Skin of body (tissue), 2 donors: ENCODE measurements around the gene PJVK. TPM values are rescaled to one million over a fixed set of nuclear protein-coding genes. Genes with fewer than 3 reads are reported as not detected.
"Not testable (repeated sequence)": the region's sequence is repeated elsewhere in the genome, so short reads cannot be mapped to it uniquely, and the experiment has no call there.

ENCODE experiments used
- DNase-seq: peaks from one replicate; lab custom pipeline; 2025; lab: John Stamatoyannopoulos, UW
- total RNA-seq: library from RNA; depleted of rRNA; stranded (reverse); fragments of >200 nt; gene quantifications from one replicate; pipeline ENCODE4 v1.2.3, GENCODE V29; 2014

Gene PJVK
- total RNA-seq, 1 donor from 2014 or later = 5.9 TPM

GRCh38 chr2:178429336-178429735 is 21.8 kb upstream of the PJVK start:
- no peak for DNase-seq

DNA sequence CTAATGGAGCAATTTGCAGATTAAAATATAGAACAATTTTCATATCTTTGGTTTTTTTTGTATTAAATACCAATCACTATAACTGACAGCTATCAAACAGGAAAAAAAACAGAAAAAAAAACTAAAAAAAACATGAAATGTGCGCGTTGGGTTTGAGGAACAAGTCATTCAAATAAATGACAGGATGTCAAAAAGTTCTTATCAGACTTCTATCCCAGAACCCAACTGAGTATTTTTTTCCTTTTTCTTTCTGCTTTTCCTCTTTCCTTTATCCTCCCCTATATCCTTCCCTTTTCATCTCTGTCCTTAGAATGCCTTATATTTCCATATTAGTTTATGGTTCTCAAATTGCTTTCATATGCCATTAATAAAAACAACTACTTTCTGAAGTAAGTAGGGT is 14.5 kb upstream of the PJVK start:
- no peak for DNase-seq

DNA sequence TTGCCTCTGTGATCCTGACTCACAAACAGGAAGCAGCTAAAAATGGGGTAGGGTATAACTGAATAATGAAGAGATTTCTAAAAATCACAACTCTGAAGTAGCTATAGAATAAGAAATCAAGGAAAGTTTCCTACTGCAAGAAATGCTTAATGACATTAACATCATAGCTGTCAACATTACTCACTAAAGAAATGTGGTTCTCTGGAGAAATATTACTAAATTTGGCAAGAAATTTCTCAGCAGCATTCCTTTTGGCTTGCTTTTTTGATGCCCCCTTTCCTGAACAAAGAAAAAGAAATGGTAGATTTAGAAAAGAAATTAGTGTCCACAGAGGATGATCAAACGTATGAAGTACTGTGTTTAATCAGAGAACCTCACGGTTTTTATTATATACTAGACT is 9.8 kb upstream of the PJVK start:
- DNase-seq = no peak

DNA sequence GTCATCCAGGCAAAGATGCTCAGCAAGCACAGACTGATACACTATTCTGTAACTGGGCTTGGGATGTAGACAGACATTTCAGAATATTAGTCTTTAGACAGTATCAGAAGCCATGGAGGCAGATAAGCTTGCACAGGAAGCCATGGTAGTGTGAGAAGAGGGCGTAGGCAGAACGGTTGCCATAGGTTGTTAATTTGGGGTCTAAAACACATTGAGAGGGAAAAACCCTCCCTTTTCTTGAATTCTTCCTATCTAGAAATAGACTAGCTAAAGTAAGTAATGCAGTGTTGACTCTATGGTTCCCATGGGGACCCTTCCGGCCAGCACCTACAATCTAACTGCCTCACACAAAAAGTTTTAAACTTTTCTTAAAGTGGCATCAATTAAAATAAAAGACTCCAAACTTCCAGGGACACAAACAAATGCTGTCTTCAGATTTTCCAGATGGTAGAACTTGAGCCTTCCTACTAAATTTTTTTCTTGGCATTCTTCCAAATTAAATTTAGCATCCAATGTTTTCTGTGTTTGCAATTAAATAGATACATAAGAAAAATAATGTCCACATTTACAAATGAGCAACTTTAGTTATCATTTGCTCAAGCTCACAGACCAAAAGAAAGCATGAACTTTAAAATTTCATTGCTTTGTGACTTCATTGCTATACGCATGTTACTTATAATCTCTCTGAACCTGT is 2.1 kb upstream of the PJVK start:
- peak; percentile 15 for DNase-seq

DNA sequence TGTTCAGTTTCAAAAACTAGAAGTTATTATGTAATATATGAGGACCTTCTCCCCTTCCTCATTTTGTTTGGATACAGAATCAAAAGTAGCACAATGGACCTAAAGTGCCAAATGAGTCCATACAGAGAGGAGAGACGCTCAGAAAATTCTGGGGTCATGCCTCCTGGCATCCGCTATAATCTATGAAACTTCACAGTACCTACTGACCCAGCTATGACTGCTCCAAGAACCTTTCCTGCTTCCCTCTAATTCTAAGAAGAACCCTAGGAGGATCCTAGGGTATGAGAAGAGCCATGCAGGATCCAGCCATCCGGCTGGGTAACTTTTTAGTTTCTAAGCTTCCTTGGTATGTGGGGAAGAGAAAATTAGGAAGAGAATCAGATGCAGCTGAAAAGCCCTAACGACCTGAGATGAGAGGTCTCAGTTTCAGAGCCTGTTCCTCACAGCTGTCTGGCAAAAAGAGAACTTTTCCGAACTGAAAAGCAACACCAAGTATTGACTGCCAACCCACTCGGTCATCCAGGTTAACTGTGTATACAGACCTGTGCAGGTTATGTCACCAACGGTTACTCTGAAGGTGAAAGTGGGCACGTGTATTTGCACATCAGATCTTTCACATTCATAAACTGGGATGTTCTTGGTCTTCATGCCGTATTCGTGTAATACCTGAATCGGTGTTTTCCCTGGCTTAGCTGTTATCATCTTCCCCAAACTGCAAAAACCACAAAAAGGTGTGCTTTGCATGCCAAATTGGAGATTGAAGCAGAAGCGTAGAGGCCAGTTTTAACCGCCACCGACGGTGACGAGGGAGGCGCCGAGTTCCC is 1.3 kb upstream of the PJVK start:
- DNase-seq = no peak

GRCh38 chr2:178450524-178450773 is 729 bp upstream of the PJVK start:
- no peak for DNase-seq

GRCh38 chr2:178452334-178452733 is 1.2 kb downstream of the PJVK start:
- no peak for DNase-seq

DNA sequence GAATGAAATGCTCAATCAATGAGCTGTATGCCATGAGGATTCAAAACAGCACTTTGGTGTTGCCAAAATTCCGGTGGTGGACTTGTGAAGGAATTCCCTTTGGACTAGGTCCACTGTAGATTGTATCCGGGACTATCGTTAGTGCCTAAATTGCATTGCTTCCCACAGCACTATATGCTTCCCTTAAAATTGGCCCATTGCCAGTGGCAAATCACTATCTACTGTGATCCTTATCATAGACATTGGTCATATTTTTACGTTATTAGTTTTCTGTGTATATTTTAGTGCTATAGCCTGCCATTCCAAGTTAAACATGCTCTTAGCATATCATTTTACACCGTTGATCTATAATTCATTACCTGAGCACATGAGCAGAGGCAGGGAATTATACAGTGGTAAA is 1.7 kb downstream of the PJVK start:
- DNase-seq = no peak

DNA sequence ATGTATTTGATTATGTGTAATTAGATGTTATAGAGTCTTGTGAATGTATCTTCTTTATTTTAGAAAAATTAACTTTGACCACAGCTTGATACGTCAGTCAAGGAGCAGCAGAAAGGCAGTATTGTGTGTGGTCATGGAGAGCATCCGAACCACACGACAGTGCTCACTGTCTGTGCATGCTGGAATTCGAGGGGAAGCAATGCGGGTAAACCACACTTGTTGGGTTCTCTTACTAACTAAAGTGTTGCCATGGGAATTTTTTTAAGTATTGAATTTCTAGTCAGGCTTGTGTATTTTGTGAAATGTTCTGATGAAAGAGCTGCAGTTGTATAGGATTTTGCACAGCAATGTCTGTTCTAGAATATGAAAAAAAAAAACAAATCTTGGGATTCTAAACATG is 4.8 kb downstream of the PJVK start:
- no peak for DNase-seq

DNA sequence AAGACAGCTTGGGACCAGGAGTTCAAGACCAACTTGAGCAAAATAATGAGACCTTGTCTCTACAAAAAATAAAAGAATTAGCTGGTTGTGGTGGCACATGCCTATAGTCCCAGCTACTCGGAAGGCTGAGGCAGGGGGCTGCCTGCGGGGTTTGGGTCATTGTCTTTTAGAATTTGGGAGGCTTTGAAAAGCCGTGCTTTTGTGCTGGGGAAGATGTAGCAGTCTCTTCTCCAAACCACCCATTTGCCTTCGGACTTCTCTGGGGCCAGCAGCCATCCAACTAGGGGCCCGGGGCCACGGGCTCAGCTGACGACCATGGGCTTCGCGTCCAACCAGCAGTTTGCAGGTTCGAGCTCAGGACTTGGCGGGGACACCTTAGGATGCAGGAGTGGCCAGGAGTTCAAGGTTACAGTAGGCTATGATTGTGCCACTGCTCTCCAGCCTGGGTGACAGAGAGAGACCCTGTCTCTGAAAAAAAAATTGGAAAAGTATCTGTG is 6.3 kb downstream of the PJVK start:
- no peak for DNase-seq

DNA sequence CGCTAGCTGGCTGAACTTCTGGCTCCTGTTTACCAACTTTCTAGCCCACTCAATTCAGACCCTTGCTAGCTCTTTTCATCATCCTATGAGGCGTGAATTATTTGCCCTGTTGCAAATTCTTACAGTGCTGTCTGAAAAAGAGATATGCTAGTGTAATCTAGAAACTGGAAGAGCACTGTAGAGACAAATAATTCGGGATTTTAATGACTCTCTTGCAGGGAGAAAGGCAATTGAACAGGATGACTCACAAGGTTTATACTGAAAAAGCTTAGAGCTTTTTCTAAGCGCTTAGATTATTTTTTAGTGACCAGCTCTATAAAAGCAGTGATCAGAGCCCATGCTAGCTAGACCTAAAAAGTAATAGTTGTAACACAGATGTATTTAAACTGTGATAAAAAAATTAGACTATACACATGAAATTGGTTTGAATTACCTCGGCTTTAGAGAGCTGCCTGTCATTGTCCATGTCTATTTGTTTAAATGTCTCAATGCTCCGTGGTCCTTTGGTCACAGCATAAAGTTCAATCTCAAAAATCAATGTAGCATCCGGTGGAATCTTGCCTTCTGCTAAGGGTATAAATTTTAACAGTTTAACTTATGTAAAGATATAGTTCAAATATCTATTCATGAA is 18.2 kb downstream of the PJVK start:
- no peak for DNase-seq

DNA sequence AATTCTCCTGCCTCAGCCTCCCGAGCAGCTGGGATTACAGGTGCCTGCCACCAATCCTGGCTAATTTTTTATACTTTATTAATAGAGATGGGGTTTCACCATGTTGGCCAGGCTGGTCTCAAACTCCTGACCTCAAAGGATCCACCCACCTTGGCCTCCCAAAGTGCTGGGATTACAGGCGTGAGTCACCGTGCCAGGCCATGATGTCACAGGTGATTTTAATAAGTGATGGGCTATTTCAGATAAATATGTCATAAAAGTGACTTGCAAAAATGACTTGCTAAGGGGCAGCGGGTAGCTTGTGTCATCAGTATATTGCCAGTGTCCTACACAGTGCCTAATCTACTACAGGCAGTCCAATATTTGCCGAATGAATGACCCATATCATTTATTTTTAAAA is 20.1 kb downstream of the PJVK start:
- not testable (repeated sequence) for DNase-seq

DNA sequence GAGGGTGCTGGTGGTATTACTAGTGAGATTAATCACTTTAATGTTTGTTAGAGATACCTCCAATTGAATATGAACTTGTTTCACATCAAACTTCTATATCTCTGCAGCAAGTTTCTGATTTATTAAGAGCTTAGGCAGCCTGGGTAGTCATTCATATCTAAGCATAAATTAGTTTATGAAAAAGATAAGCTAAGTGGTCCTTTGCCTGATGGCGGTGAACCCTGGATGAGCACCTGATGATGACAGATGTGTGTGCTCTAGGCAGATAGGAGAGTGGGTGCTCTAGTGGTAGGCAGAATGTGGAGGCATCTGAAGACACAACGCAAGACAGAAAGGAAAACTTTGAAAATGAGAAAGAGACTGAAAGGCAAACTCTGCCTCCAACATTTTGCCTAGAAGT is 22.2 kb downstream of the PJVK start:
- DNase-seq = no peak

DNA sequence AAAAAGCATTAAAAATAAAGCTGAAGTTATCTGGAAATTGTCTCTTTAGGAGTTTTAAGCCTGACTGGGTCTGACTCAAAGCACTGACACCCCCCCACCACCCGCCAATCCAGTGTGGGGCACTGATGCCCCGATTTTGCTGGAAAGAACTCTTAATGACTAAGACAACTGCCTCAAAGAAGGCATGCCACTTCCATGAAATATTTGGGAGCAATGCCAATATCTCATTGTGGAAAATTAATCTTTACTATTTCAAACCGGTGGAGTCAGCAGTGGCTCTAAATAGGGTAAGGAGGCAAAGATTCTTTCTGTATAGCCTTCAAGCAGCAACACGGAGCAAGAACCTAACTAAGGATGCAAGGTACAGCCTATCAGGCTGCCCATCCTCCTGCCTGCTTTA is 22.8 kb downstream of the PJVK start:
- no peak for DNase-seq

GRCh38 chr2:178474560-178474959 is 23.4 kb downstream of the PJVK start:
- DNase-seq = no peak

GRCh38 chr2:178476477-178476876 is 25.3 kb downstream of the PJVK start:
- DNase-seq = no peak

- DNase-seq = peak; percentile 37
Measured at GRCh38 chr2:178477443-178478129, 26.4 kb downstream of the PJVK start.

- DNase-seq = no peak
Measured at GRCh38 chr2:178478130-178478438, 26.9 kb downstream of the PJVK start.

GRCh38 chr2:178478439-178479274 is 27.5 kb downstream of the PJVK start, which contains the start of gene FKBP7:
TSS of gene FKBP7 (minus strand) at chr2:178478600. CDS start at chr2:178478499, 101 bp downstream.
- DNase-seq = peak; percentile 89

- no peak for DNase-seq
Measured at GRCh38 chr2:178479275-178479616, 28.1 kb downstream of the PJVK start.

- no peak for DNase-seq
Measured at GRCh38 chr2:178479758-178480226, 28.6 kb downstream of the PJVK start.
